ENCODE measurements around the gene REPS2.

The REPS2 gene

DNA sequence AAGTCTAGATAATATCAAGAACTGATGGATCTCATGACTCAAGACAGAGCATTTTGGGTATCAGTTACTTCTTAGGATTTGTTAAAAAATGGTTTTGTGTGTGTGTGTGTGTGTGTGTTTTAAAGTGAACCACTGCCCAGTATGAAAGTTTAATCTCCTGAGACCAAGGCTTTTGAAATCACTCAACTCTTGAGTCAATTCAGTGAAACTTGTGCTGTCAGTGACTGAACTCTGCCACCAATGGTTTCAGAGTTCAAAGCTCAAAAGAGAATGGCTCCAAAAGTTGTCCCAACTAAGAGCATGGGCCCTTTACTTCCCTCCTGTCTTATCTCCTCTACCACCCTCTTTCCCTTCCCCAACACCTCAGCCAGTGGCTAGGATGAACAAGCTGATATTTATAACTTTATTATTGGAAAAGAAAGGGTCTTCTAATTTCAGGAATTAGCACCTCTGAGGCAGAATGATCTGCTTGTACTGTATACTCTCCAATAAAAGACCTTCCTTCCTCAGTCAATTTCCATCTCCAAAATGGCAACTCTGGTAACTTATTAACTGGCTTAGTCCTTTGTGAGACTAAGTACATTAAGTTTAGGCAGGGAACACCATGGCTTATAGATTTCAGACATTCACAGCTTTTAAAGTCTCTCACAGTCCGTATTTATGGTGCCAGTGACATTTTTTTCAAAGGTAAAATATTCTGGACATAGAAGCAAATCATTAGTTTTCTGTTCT lies 152.2 kb downstream of the REPS2 start:
- DNase-seq: no peak

DNA sequence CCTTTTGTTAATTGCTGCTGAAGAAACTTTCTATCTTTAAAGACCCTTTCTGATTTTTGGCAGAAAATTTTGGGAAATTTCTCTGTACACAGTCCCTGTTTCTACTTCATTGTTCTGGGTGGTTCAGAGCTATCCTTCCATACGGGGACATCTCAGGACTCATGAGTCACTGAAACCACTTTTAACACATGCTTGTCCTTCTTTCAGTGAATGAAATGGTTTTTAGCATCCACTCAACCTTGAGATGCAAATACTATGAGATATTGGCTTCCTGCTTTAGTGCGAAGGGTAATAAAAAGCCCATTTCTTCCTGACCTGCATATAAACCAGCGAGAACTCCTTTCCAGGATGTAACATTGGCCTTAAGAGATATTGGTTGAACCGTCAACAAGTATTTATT lies 158.0 kb downstream of the REPS2 start:
- no peak for DNase-seq

DNA sequence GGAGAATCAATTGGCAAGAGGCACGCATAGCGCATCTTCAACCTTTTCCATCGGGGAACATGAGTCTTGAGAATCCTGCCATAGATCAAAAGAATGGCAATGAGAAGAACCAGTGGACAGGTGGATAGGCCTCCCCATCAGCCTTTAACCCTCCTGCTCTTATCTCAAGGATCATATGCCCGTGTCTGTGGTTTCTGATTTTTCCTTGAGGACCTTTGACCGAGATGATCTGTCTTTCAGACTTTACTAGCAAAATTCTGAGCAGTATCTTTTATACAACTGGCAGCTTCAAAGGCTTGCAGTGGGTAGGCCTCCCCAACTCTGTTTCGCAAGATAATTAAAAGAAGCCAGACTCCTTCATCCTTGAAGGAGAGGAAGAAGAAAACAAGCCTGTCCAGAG lies 174.4 kb downstream of the REPS2 start:
- no peak for DNase-seq

DNA sequence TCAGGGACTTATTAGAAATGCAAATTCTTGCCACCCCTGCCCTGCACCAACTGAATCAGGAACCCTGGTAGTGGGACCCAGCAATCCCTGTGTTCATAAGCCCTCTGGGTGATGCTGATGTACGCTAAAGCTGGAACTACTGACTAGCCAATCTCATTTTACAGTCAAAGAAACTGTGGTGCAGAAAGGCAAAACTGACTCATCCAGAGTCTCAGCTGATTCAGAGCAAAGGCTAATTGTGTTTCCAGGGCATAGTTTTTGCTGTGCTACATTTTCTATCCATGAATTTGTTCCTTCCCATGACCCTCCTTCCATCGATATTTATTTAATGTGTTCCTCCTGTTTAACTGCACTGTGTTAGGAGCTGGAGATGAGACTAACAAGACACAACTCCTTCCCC lies 207.5 kb downstream of the REPS2 start:
- DNase-seq: no peak

DNA sequence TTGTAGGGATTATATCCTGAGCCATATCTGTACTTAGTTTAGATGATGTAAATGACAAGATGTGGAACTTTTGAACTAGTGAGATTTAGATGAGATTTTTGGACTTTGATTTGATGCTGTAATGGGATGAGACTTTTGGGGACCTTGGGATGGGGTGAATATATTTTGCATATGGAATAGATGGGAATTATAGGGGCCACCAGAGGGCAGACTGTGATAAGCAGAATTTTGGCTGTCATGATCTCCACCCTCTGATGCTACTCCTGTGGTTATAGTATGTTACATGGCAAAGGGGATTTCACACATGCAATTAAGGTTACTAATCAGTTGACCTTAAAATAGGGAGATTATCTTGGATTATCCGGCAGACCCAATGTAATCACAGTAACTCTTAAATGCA lies 214.5 kb downstream of the REPS2 start:
- DNase-seq: no peak

DNA sequence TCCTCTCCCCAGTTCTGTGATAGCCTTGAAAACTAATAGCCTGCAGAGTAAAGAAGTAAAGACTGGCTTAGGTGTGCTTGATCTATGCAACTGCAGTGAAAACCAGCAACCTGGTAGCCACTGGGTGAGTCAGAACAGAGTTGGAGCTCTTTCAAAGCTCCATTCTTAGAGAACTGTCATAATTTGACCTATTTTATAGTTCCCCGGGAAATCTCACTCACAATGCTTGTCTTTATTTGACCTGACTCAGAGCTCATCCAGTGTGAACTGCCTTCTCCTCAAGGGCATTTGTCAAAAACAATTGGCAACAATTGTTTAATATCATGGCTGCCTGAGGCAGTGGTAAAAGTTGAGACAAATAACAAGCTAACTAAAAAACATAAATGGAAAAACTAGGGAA lies 215.5 kb downstream of the REPS2 start:
- no peak for DNase-seq

DNA sequence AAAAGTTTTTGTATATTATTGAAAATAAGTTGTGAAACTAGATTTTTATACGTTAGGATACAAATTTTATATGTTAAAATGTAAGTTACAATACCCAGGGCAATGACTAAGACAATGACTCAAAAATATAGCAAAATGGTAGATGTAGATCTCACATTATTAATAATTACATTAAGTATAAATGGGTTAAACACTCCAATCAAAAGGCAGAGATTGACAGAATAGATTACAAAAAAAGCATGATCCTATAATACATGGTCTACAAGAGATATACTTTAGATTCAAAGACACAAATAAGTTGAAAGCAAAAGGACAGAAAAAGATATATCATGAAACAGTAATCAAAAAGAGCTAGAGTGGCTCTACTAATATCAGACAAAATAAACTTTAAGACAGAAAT lies 217.6 kb downstream of the REPS2 start:
- no peak for DNase-seq

DNA sequence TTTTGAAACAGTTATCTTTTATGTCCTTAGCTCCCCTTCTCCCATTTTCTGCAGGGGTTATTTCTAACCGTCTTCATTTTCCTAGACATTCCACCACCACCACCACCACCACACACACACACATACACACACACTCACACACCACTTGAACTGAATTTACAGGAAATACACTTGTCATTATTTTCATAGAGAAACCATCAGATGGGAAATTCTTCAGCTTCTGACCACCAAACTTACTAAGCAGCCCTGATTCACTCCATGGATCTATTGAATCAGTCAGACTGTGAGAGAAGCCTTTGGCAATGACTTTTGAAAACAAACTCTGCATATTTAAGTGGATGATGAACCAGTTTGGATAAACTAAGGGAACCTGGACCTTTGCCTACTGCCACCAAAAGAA lies 218.5 kb downstream of the REPS2 start:
- DNase-seq: no peak

DNA sequence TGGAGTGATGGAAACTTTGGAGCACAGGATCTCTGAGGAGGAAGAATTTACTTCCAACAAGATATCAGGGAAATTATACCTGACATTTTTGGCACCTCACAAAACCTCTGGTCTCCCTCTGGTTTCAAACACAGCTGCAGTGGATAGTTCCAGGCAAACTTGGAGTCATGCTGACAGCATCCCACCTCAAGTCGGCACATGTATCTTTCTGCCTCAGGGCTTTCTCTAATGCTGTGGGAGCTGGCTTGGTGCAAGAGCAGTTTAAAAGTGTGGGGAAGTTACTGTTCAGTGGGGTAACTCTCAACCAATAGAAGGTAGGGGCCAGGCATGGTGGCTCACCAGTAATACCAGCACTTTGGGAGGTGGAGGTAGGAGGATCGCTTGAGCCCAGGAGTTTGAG lies 221.5 kb downstream of the REPS2 start:
- DNase-seq: no peak

DNA sequence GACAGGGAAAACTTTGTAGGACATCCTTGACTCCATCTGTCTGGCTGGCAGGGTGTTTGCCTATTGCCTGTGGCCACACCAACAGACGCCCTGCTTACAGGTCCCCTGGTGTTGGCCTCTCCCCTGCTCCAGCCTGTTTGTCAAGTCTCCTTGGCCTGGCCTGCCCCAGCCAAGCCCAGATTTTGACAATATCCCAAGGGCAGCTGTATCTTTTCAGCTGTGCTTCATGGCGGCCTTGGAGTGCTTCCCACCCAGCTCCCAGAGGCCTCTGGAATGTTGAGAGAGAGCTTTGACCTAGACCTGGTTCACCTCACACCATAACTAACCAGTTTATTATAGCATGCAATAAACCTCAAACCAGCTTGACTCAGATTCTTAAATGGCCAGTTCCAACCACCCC lies 224.5 kb downstream of the REPS2 start:
- no peak for DNase-seq

DNA sequence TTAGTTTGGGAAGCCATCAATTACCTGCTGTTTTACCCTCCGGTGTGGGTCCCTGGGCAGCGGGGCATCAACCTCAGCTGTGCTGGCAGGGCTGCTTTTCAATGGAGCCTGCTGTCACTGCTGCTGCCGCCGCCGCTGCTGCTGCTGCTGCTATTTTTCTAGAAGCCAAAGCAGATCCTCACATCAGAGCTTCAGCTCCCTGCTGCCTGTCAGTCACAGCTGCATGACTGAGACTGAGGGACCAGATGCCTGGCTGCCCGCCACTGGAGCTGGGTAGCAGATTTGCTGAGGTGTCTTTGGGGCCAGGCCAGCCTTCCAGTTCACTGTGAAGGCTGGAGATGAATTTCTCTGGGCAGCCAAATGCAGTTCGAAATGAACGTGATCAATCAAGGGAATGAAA lies 228.2 kb downstream of the REPS2 start:
- DNase-seq: no peak

DNA sequence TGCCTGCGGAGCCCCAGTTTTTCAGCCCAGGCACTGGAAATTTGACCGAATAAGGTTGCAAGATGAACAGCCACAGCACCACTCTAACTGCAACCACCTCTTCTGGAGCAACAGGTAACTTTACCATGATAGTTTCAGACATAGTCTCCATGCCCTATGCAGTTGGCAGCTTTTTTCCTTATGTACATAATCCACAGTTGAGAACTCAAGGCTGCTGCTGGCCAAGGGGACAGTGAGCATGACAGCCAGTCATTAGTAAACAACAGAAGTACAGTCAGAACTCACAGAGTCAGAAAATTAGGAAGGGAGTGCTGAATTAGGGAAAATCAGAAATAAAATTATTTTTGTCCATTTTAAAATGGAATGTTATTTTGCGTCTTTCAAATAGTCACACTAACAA lies 235.9 kb downstream of the REPS2 start:
- no peak for DNase-seq

DNA sequence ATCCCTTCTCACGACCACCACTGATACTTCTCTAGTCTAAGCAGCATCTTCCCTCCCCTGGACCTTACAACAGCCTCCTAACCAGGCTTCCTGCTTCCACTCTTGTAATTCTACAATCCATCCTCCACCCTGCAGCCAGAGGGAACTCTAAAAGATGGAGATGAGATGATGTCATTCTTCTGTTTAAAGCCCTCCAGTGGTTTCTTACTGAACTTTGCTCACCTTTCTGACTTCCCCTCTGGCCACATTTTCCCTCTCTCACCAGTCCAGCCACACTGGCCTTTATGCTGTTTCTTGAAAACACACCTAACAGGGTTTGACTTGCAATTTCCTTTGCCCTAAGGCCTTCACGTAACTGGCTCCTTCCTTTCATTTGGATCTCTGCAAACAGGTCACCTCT lies 237.1 kb downstream of the REPS2 start:
- DNase-seq: no peak

DNA sequence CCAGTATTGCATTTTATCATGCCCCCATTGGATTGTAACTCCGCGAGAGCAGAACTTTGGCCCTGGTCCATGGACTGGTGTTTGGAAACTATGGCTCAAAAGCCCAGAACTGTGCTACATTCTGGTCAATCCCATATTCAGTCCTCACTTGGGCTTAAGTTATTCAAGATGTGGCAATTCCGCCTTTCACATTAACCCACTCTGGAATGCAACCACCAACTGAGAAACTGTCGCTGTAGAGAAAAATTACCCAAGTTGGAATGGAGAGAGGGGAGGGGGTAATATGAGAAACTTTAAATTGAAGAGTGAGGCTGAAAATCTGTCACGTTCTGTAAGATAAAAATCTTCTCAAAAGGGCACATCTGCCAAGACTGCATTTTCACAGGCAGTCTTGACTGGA lies 239.0 kb downstream of the REPS2 start:
- no peak for DNase-seq

DNA sequence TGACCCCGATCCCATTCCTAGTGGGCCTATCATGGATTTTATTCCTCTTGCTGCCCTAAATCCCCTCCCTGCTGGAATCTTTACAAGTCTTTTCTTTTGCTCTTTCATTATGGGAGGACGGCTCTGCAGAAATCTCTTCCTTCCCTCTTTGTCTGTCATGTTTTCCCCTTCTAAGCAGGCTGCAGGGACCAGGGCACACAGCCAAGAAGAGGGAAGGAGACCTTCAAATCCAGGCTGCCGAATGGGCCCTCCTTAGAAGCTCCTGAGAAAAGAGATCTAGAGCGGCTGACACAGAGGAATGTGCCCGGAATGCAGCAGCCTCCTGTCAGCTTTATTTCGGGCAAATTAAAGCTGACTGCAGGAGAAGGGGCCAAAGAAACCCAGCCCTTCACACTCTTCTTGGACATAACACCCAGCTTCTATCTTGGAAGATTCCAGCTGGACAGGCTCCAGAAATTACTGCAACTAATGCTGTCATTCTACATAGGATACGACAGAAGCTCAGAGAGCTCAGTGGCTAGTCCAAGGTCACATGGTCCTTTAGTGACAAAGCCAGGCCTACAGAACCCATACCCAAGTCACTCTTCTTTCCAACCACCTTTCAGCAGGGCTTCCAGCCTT lies 240.8 kb downstream of the REPS2 start:
- DNase-seq: no peak

DNA sequence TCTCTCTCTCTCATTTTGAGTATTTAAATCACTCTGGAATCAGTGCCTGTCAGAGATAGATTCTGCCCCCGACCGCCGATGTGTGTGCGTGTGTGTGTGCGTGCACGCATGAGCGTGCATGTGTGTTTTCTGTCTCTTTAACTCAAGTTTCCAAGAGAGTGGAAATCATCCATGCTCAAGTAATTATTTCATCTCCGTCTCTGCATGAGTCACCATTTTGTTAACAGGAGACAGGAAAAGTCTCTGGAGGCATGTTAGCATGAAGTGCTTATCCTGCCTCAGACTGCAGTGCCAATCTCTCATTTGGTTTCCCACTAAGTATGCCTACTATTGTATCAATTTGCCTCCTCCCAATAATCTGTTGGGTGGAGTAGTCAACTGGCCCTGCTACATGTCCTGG lies 245.6 kb downstream of the REPS2 start:
- DNase-seq: no peak
